Loucy (cell line): ENCODE results near the gene RPL28.

ENCODE experiments used
- H2AFZ ChIP-seq: fragments of 200-600 bp; sonication (generic); 2 replicates; pipeline ENCODE4 v1.6.0; 2016; ENCODE audit warnings: antibody characterized with exemption, mild to moderate bottlenecking, low read length, moderate library complexity
- H3F3A ChIP-seq: fragments of 200-600 bp; 2 replicates; pipeline ENCODE4 v1.6.0; 2016; ENCODE audit warnings: antibody characterized with exemption, low read depth, mild to moderate bottlenecking
- H3K27me3 ChIP-seq: fragments of 200-600 bp; sonication (generic); 2 replicates; pipeline ENCODE4 v1.6.1; 2014; ENCODE audit warnings: low read length, mild to moderate bottlenecking; ENCODE audit not compliant: insufficient read depth, poor library complexity, severe bottlenecking
- H3K36me3 ChIP-seq: fragments of 200-600 bp; sonication (generic); 2 replicates; pipeline ENCODE4 v1.6.1; 2016; ENCODE audit warnings: low read length; ENCODE audit not compliant: insufficient read depth
- H3K4me1 ChIP-seq: fragments of 200-600 bp; sonication (generic); 2 replicates; pipeline ENCODE4 v1.5.1; 2014; ENCODE audit warnings: low read length, mild to moderate bottlenecking; ENCODE audit not compliant: insufficient read depth, poor library complexity, severe bottlenecking
- H3K4me2 ChIP-seq: fragments of 200-600 bp; sonication (generic); 2 replicates; pipeline ENCODE4 v1.6.0; 2014; ENCODE audit warnings: antibody characterized with exemption, low read length, low read depth, mild to moderate bottlenecking; ENCODE audit not compliant: poor library complexity, severe bottlenecking
- H3K4me3 ChIP-seq: fragments of 200-600 bp; sonication (generic); 2 replicates; pipeline ENCODE4 v1.5.1; 2014; ENCODE audit warnings: low read length, mild to moderate bottlenecking, mixed read lengths; ENCODE audit not compliant: poor library complexity, severe bottlenecking
- H3K79me2 ChIP-seq: fragments of 200-600 bp; sonication (generic); 2 replicates; pipeline ENCODE4 v1.6.1; 2014; ENCODE audit warnings: low read length; ENCODE audit not compliant: insufficient read depth
- H3K9ac ChIP-seq: fragments of 200-600 bp; sonication (generic); 2 replicates; pipeline ENCODE4 v1.6.0; 2014; ENCODE audit warnings: mild to moderate bottlenecking, low read depth, low read length, moderate library complexity; ENCODE audit not compliant: poor library complexity, severe bottlenecking
- H3K9me2 ChIP-seq: fragments of 200-600 bp; sonication (generic); replicated peaks from 2 replicates; pipeline ENCODE4 v1.6.1; 2016; ENCODE audit warnings: low read depth, low read length, mixed read lengths
- H3K9me3 ChIP-seq: fragments of 200-600 bp; sonication (generic); 2 replicates; pipeline ENCODE4 v1.6.1; 2014; ENCODE audit warnings: mild to moderate bottlenecking, antibody characterized with exemption, low read length, low read depth; ENCODE audit not compliant: insufficient read depth
- H4K20me1 ChIP-seq: fragments of 200-600 bp; sonication (generic); 2 replicates; pipeline ENCODE4 v1.6.0; 2014; ENCODE audit warnings: antibody characterized with exemption, low read length, mild to moderate bottlenecking; ENCODE audit not compliant: insufficient read depth, poor library complexity, severe bottlenecking
- CTCF ChIP-seq: fragments of 200-600 bp; sonication (generic); conservative IDR thresholded peaks from 2 replicates; pipeline ENCODE4 v1.5.1; 2014; ENCODE audit warnings: mild to moderate bottlenecking, antibody characterized with exemption, low read length
- EZH2phosphoT487 ChIP-seq: fragments of 200-600 bp; IDR thresholded peaks from 2 replicates; pipeline ENCODE4 v1.6.1; 2018; ENCODE audit warnings: antibody characterized with exemption, mild to moderate bottlenecking, moderate library complexity, borderline replicate concordance

RPL28 gene

DNA sequence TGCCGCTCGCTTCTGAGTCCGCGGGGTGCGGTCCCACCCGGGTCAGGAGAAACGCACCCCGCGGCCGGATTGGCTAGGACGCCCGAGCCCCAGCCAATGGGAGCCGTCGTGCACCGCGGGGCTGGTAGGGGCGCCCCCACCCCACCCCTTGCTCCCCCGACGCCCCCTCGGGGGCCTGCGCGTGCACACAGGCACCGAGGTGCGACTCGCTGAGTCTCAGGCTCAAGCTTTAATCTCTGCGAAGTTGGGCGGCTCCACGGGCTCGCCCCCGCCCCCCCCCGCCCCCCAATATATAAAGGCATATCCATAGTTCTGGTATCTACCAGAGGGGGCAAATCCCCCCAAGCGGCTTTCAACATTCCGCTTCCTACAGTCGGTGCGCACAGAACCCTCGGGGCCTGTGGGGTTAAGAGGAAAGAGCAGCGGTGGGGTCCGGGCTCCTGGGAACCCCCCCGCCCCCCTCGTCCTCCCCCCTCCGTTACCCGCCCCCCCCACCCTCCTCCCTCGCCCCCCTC, 31.0 kb upstream of the RPL28 start, which contains the start of gene COX6B2:
Gene COX6B2 (minus strand): TSS at position 22 of the 515 bp plus-strand sequence. CDS start 198 bp downstream, outside the sequence.
- TF ChIP-seq EZH2phosphoT487: no peak
- no peak for TF ChIP-seq CTCF
- Histone ChIP-seq H3F3A (no peaks in the 10 kb centered on the region), H3K79me2 (no peaks in the 10 kb centered on the region), H3K4me1 (no peaks in the 10 kb centered on the region), H4K20me1 (no peaks in the 10 kb centered on the region), H3K4me3 (no peak within 1 kb of the TSS), H3K9me3 (no peaks in the 10 kb centered on the region), H3K27me3 (no peaks in the 10 kb centered on the region), H3K4me2 (no peak within 1 kb of the TSS), H3K36me3 (no peaks in the 10 kb centered on the region), H3K9ac (no peak within 1 kb of the TSS), H2AFZ (no peak within 1 kb of the TSS), H3K9me2 (no peaks in the 10 kb centered on the region)

DNA sequence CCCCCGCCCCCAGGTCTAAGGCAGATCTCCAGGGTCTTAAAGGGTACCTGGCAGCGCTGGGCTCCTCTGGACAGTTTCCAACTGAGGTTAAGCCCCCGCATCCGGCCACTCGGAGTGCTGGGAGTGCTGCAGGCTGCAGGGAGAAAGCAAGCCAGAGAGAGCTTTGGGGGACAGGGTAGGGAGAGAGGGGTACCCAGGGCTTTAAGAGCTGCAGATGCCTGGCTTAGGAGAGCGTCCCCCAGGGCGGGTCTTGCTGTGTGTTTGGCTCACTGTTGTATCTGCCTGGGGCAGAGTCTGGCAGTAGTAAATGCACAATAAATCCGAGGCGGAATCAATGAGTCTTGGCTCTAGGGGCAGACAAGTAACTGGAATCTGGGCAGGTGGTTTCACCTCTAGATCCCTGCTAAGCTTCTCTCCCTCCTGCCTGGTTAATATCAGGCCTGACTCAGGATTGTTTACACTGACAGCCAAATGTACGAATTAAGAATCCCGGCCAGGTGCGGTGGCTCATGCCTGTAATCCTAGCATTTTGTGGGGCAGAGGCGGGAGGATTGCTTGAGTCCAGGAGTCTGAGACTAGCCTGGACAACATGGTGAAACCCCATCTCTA, 30.4 kb upstream of the RPL28 start:
- Histone ChIP-seq H4K20me1 (no peaks in the 10 kb centered on the region), H3K4me1 (no peaks in the 10 kb centered on the region), H3K79me2 (no peaks in the 10 kb centered on the region), H3K4me2 (no peak overlapping the region), H3K9me3 (no peaks in the 10 kb centered on the region), H3F3A (no peaks in the 10 kb centered on the region), H3K36me3 (no peaks in the 10 kb centered on the region), H3K9me2 (no peaks in the 10 kb centered on the region), H3K4me3 (no peak overlapping the region), H3K9ac (no peak overlapping the region), H2AFZ (no peak overlapping the region), H3K27me3 (no peaks in the 10 kb centered on the region)
- TF ChIP-seq EZH2phosphoT487: no peak
- TF ChIP-seq CTCF: no peak

GRCh38 chr19:55358493-55358892, 27.2 kb upstream of the RPL28 start:
- no peaks in the 10 kb centered on the region for H3K9me3 ChIP-seq

More at GRCh38 chr19:55358493-55358892, 27.2 kb upstream of the RPL28 start:
- Histone ChIP-seq H3K27me3 (no peaks in the 10 kb centered on the region), H3F3A (no peaks in the 10 kb centered on the region), H3K9ac (no peak overlapping the region), H3K4me3 (no peak overlapping the region), H2AFZ (no peak overlapping the region), H3K9me2 (no peaks in the 10 kb centered on the region), H3K36me3 (no peaks in the 10 kb centered on the region), H4K20me1 (no peaks in the 10 kb centered on the region), H3K4me2 (no peak overlapping the region), H3K4me1 (no peaks in the 10 kb centered on the region), H3K79me2 (no peaks in the 10 kb centered on the region)
- TF ChIP-seq EZH2phosphoT487 (no peak), CTCF (no peak)
